ENCODE results near the gene MRPS15. TPM values are rescaled to one million over a fixed set of nuclear protein-coding genes. Genes with fewer than 3 reads are reported as not detected.

Gene MRPS15
- total RNA-seq, 1 experiment from 2014 or later = 113 TPM

DNA sequence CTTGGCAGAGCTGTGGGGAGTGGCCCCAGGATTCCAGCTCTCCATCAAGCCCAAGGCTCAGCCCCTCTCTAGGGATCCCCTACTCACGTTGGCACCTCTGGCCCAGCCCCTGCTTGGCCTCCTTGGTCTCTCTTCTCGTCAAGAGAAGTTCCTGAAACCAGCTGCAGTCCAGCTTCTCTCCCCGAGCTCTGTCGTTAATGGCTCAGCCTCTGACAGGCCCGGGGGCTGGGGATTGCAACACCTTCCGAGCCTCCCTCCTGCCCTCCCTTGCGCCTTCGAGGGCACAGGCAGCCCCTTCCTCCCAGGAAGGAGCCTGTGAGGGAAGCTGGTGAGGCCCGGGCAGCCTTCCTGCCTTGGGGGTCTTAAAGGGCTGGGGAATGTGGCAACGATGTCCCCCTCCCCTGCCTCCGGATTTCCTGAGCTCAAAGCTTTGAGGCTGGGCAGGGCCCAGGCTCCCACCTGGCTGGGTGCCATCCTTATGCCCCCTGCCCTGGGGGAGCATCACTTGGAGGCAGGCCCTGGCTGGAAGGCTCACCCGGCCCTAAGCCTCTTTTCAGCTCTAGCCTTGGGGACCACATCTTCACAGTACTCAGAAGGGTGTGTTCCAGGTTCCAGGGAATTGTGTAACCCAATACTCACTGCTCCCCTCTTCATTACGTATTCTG lies 18.7 kb upstream of the MRPS15 start, which contains the start of gene CSF3R:
Gene CSF3R (minus strand): TSS at position 190 of the 665 bp plus-strand sequence. CDS start 3,417 bp downstream, outside the sequence.
- Histone ChIP-seq H3K9me3 (ENCODE audit: control insufficient read depth, insufficient read depth, low read depth, low read length) (no peaks in the 10 kb centered on the region), H3K4me1 (ENCODE audit: control insufficient read depth, insufficient read depth, low read length) (no peaks in the 10 kb centered on the region), H3K4me3 (ENCODE audit: low read depth in 2 of 2, low read length in 2 of 2) (no peak within 1 kb of the TSS), H3K36me3 (ENCODE audit: control insufficient read depth, insufficient read depth, low read length) (no peaks in the 10 kb centered on the region), H3K27me3 (ENCODE audit: control insufficient read depth, insufficient read depth, low read length) (no peaks in the 10 kb centered on the region), H3K27ac (ENCODE audit: low read length) (no peak within 1 kb of the TSS)
- in situ Hi-C loops (cut with HindIII; ENCODE audit: low pct_unique_long_range_greater_than_20kb, low sequenced_read_pairs) (no loop called here), intact Hi-C loops (cut with micrococcal nuclease; ENCODE audit: unreplicated experiment) (no loop called here)
- TF ChIP-seq TCF7L2 (IDR thresholded peaks at IDR 0.05; ENCODE audit: low read depth, low read length) (no peak), SIN3A (IDR thresholded peaks at IDR 0.05; ENCODE audit: borderline replicate concordance, insufficient read depth, low read depth, low read length) (no peak)
- no TSS peak for BruUV-seq (replicated peaks)
- CTCF ChIA-PET = no interaction called here
- ATAC-seq = no peak
- POLR2A ChIA-PET = interaction anchor here (0.7 kb wide), 1 partner anchor 11 kb away, joined by 5 read pairs; no protein-coding TSS in a partner anchor
- no peak for DNase-seq (ENCODE audit: low read depth, low spot score)

DNA sequence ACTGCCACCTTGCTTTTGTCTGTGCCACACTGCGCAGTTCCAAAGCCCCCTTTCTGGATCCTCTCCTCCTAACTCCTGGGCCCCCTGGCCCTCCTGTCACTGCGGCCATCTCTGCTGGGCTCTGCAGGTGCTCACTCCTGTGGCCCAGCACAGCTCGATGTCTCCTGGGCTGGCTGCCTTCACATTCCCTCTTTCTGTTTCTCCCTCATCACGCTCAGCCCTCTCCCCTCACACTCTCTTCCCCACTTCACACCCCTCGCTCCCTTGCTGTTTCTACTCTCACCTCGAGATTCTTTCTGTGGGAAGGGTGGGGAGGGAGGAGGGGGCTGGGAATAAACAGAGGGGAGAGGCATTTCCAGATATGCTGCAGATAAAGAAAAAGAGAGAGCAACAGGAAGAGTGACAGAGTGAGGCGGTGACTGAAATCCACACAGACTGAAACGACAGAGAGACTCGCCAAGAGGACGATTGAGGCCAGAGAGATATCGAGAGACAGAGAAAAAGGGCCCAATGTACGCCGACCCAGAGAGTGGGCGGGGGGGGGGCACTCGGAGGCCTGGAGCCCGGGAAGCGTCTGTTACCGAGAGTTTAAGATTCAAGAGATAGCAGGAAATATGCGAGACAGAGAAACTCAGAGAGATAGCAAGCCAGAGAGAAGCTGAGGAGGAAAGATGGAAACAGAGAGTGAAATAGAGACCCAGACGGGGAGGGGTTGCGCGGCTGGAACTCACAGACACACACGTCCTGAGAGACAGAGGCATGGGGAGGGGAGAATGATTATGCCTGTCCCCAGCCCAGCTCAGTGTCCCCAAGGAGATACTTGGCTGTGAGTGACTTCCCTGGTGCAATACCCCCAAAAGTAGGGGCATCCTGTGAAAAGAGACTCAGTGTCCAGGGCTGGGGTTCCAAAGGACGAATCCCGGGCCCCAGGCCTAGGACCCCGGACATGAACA lies 17.9 kb upstream of the MRPS15 start:
- intact Hi-C loops (cut with micrococcal nuclease; ENCODE audit: unreplicated experiment) (no loop called here), in situ Hi-C loops (cut with HindIII; ENCODE audit: low pct_unique_long_range_greater_than_20kb, low sequenced_read_pairs) (no loop called here)
- Histone ChIP-seq H3K36me3 (ENCODE audit: control insufficient read depth, insufficient read depth, low read length) (no peaks in the 10 kb centered on the region), H3K27me3 (ENCODE audit: control insufficient read depth, insufficient read depth, low read length) (no peaks in the 10 kb centered on the region), H3K27ac (ENCODE audit: low read length) (no peak overlapping the region), H3K9me3 (ENCODE audit: control insufficient read depth, insufficient read depth, low read depth, low read length) (no peaks in the 10 kb centered on the region), H3K4me3 (ENCODE audit: low read depth in 2 of 2, low read length in 2 of 2) (no peak overlapping the region), H3K4me1 (ENCODE audit: control insufficient read depth, insufficient read depth, low read length) (no peaks in the 10 kb centered on the region)
- POLR2A ChIA-PET = interaction anchor here (0.7 kb wide), 1 partner anchor 12 kb away, joined by 5 read pairs; no protein-coding TSS in a partner anchor
- no TSS peak for BruUV-seq (replicated peaks)
- TF ChIP-seq POLR2AphosphoS5 (IDR thresholded peaks at IDR 0.05; ENCODE audit: low read depth, low read length) = no peak
- DNase-seq (ENCODE audit: low read depth, low spot score) (no peak), ATAC-seq (peak; percentile 66)
- CTCF ChIA-PET = no interaction called here

DNA sequence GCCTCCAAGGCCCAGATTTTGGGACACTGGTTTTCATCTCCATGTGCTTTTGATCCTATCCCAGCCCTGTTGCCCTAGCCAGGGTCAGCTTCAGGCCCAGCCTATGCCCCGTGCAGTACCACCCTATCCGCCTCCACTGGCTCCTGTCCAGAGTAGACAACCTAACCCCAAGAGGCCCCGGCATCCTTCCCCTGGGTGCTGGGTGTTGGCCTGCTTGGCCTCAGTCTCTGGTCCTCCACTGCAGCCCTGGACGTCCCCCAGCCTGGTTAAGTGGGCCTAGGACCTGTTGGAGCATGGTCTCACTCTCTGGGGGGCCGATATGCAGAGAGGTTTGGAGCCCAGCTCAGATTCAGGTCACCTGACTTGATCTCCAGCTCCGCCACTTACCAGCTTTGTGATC lies 16.9 kb upstream of the MRPS15 start:
- POLR2A ChIA-PET = no interaction called here
- in situ Hi-C loops (cut with HindIII; ENCODE audit: low pct_unique_long_range_greater_than_20kb, low sequenced_read_pairs) (no loop called here), intact Hi-C loops (cut with micrococcal nuclease; ENCODE audit: unreplicated experiment) (no loop called here)
- H3K27ac ChIP-seq (ENCODE audit: low read length) = no peak overlapping the region
- H3K36me3 ChIP-seq (ENCODE audit: control insufficient read depth, insufficient read depth, low read length) = no peaks in the 10 kb centered on the region
- TF ChIP-seq POLR2AphosphoS5 (IDR thresholded peaks at IDR 0.05; ENCODE audit: low read depth, low read length) (no peak), SIN3A (IDR thresholded peaks at IDR 0.05; ENCODE audit: borderline replicate concordance, insufficient read depth, low read depth, low read length) (no peak), TCF7L2 (IDR thresholded peaks at IDR 0.05; ENCODE audit: low read depth, low read length) (no peak)
- TF ChIP-seq, protein P1, sequence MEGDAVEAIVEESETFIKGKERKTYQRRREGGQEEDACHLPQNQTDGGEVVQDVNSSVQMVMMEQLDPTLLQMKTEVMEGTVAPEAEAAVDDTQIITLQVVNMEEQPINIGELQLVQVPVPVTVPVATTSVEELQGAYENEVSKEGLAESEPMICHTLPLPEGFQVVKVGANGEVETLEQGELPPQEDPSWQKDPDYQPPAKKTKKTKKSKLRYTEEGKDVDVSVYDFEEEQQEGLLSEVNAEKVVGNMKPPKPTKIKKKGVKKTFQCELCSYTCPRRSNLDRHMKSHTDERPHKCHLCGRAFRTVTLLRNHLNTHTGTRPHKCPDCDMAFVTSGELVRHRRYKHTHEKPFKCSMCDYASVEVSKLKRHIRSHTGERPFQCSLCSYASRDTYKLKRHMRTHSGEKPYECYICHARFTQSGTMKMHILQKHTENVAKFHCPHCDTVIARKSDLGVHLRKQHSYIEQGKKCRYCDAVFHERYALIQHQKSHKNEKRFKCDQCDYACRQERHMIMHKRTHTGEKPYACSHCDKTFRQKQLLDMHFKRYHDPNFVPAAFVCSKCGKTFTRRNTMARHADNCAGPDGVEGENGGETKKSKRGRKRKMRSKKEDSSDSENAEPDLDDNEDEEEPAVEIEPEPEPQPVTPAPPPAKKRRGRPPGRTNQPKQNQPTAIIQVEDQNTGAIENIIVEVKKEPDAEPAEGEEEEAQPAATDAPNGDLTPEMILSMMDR (IDR thresholded peaks at IDR 0.05) = no peak
- TF ChIP-seq, protein P2, sequence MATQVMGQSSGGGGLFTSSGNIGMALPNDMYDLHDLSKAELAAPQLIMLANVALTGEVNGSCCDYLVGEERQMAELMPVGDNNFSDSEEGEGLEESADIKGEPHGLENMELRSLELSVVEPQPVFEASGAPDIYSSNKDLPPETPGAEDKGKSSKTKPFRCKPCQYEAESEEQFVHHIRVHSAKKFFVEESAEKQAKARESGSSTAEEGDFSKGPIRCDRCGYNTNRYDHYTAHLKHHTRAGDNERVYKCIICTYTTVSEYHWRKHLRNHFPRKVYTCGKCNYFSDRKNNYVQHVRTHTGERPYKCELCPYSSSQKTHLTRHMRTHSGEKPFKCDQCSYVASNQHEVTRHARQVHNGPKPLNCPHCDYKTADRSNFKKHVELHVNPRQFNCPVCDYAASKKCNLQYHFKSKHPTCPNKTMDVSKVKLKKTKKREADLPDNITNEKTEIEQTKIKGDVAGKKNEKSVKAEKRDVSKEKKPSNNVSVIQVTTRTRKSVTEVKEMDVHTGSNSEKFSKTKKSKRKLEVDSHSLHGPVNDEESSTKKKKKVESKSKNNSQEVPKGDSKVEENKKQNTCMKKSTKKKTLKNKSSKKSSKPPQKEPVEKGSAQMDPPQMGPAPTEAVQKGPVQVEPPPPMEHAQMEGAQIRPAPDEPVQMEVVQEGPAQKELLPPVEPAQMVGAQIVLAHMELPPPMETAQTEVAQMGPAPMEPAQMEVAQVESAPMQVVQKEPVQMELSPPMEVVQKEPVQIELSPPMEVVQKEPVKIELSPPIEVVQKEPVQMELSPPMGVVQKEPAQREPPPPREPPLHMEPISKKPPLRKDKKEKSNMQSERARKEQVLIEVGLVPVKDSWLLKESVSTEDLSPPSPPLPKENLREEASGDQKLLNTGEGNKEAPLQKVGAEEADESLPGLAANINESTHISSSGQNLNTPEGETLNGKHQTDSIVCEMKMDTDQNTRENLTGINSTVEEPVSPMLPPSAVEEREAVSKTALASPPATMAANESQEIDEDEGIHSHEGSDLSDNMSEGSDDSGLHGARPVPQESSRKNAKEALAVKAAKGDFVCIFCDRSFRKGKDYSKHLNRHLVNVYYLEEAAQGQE (IDR thresholded peaks at IDR 0.05; ENCODE audit: insufficient read depth in 1 of 2, low read depth in 2 of 2, low read length in 1 of 2) = no peak
- no peaks in the 10 kb centered on the region for H3K4me1 ChIP-seq (ENCODE audit: control insufficient read depth, insufficient read depth, low read length)
- DNase-seq (ENCODE audit: low read depth, low spot score) = no peak
- no peaks in the 10 kb centered on the region for H3K27me3 ChIP-seq (ENCODE audit: control insufficient read depth, insufficient read depth, low read length)
- ATAC-seq = no peak
- BruUV-seq (replicated peaks) = no TSS peak
- CTCF ChIA-PET = no interaction called here
- H3K9me3 ChIP-seq (ENCODE audit: control insufficient read depth, insufficient read depth, low read depth, low read length) = no peaks in the 10 kb centered on the region
- no peak overlapping the region for H3K4me3 ChIP-seq (ENCODE audit: low read depth in 2 of 2, low read length in 2 of 2)
